ENCODE results near the gene ZSCAN1. TPM values are rescaled to one million over a fixed set of nuclear protein-coding genes. Genes with fewer than 3 reads are reported as not detected.
"Not testable (repeated sequence)": the region's sequence is repeated elsewhere in the genome, so short reads cannot be mapped to it uniquely, and the experiment has no call there.

The ZSCAN1 gene
- polyA plus RNA-seq (2013, experiment 1 of 2; ENCODE audit: insufficient read length) = 0.21 TPM
- 0.15 TPM for polyA plus RNA-seq (2013, experiment 2 of 2; ENCODE audit: insufficient read length)

DNA sequence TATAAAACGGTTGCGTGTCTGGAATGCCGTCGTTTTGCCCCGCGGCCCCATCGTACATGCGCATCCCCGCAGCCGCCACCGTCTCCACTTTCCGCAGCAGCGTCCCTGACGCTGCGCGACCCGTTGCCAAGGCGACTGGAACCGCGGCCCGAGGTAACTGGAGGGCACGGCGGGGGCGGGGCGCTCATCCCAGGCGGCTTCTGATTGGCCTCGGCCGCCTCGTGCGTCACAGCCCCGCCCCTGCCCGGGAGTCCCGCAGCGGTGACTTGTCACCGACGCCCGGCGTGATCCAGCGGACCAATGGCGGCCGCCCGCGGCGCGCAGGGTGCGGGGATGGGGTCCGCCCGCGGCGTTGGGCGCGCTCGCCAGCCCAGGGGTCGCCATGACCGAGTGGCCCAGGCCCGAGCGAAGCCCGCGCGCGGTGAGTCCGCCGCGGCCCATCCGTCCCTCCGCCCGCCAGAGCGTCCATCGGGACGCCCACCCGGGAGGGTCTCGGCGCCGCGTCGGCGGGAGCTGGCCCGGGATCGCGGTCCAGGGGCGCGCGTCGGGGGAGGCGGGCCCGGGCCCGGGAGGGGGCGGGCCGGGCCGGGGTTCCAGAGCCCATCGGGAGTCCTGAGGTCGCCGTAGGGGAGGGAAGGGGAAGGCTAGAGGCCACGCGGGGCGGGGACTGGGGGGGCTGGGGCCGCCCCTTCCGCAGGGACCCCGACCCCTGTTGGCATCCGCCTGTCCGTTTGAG is at the start of gene ZSCAN1:
Gene ZSCAN1, plus strand, starts transcription at position 285 of the 736 bp plus-strand sequence. CDS start 3,812 bp downstream, outside the sequence.
- DNase-seq = peak; percentile 85

- no peak for DNase-seq
Measured at GRCh38 chr19:57992841-57993240, 41.0 kb upstream of the ZSCAN1 start.

GRCh38 chr19:58000677-58001076 is 33.1 kb upstream of the ZSCAN1 start:
- DNase-seq = no peak

DNA sequence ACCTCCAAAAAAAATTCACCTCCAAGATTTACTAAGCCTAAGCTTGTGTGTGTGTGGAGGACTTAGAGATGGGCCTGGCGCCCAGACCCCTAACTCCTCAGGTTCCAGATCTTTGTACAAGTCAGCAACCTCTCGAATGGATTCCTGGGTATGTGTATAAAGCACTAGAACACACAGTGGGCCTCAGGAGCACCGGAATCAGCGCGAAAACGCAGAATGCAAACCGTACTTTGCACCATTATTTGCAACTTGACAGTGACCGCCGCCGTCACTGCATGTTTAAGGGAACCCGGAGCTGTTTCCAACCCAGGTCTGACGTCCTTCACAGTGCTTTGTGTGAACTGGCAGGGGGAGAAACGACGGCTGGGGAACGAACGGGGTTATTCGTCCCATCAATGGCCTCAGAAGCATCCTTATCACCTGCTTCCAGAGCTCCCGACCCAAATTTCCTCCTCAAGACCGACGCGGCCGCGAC is 31.9 kb upstream of the ZSCAN1 start:
- peak; percentile 5 for DNase-seq

- DNase-seq = peak; percentile 88
Measured at GRCh38 chr19:58002384-58003173, 31.2 kb upstream of the ZSCAN1 start, which contains the start of gene ZNF606. TSS of gene ZNF606 (minus strand) at chr19:58002820. CDS start at chr19:58001319, 1,501 bp downstream.

DNA sequence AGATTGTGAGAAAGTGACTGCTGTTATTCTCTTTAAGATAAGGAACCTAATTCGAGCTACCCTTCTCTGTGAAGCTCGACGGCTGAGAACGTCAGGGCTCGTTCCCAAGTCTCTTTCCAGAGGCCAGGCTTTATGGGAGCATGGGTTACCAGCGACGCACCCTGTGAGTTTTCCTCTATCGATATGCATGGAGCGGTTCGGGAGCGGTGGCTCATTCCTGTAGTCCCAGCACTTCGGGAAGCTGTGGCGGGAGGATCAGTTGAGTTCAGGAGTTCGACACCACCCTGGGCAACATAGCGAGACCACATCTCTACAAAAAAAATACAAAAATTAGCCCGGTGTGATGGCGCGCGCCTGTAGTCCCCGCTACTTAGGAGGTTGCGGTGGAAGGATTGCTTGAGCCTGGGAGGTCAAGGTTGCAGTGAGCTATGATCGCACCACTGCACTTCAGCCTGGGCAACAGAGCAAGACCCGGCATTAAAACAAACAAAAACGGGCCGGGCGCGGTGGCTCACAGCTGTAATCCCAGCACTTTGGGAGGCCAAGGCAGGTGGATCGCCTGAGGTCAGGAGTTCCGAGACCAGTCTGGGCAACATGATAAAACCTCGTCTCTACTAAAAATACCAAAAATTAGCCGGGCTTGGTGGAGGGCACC is 30.5 kb upstream of the ZSCAN1 start:
- no peak for DNase-seq

DNA sequence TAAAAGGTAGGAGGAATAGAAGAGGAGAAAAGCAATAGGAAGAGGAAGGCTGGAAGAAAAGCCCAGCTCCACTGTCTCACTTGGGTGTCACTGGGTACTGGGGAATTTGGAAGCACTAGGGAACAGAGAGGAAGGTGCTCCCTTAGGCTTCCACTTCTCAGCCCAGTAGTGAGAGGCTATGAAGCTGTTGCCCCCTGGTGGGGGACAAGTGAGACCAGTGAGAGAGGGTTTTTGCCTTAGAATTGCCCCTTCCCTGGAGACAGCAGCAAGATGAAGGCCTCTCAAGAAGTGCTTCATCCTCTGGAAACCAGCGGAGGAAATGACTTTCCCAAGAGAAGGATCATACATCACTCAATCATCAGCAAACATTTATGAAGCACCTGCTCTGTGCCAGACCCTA is 26.5 kb upstream of the ZSCAN1 start:
- DNase-seq = no peak

GRCh38 chr19:58008877-58009276 is 24.9 kb upstream of the ZSCAN1 start:
- DNase-seq = not testable (repeated sequence)

GRCh38 chr19:58009301-58009665 is 24.5 kb upstream of the ZSCAN1 start:
- DNase-seq = no peak

GRCh38 chr19:58009666-58010301 is 24.0 kb upstream of the ZSCAN1 start:
- DNase-seq = peak; percentile 79

- no peak for DNase-seq
Measured at GRCh38 chr19:58010507-58010906, 23.3 kb upstream of the ZSCAN1 start.

DNA sequence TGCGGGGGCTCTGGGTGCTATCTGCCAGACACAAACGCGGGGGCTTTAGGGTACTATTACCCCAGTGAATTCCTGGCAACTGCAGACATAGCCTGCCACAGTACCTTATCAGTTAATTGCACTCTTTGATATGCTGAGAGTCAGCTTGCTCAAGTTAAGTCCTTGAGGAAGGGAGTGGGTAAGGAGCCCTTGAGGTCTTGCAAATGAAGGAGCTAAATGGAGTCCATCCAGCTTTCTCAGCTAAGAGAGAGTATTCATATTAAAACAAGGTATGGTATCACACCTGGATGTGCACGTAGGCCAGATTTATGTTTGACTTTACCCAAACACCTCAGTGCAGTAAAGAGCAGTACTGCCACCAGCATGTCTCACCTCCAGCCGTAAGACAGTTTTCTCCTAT is 19.7 kb upstream of the ZSCAN1 start:
- DNase-seq = no peak

DNA sequence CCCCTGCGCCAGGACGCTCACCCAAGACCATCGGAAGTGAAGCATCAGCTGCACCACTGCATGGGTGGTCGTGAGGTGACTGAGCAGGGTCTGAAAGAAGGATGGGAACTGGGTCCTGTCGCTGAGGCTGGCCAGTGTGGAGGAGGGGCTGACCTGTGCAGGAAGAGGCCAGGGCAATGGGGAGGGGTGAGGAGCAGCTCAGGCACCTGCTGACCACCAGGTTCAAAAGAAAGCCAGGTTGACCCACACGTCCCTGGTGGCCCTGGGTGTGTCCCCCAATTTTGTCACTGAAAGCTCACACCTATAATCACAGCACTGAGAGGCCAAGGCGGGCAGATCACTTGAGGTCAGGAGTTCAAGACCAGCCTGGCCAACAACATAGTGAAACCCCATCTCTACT is 13.7 kb upstream of the ZSCAN1 start:
- DNase-seq = no peak

GRCh38 chr19:58021541-58022282 is 12.1 kb upstream of the ZSCAN1 start:
- peak; percentile 13 for DNase-seq

DNA sequence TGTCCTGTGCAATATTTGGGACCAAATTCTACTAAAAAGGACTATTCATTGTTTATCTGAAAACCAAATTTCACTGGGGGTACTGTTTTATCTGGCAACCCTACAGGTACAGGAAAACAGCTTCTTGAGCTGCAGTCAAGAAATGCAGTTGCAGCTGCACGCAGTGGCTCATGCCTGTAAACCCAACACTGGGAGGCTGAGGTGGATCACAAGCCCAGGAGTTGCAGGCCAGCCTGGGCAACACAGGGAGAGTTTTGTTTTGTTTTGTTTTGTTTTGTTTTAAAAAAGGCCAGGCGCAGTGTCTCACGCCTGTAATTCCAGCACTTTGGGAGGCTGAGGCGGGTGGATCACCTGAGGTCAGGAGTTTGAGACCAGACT is 11.6 kb upstream of the ZSCAN1 start:
- DNase-seq = no peak

DNA sequence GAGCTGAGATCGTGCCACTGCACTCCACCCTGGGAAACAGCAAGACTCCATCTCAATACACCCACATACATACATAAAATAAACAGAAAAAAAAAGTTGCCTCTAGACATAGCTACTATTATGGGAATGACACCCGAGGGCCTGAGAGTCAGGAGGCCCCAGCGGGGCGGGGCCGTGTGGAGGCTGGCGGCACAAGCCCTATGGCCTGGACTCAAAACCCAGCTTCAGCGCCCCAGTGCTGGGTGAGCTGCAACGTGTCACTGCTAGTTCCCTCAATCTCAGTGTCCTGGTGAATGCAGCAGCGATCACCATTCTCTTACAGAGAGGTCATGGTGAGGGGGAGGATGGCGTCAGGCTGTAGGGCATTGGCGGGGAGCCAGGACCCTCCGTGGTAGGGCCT is 9.2 kb upstream of the ZSCAN1 start:
- DNase-seq = no peak

GRCh38 chr19:58034477-58034793 is 610 bp downstream of the ZSCAN1 start:
- no peak for DNase-seq

- DNase-seq = no peak
Measured at GRCh38 chr19:58035863-58036262, 2.0 kb downstream of the ZSCAN1 start.

DNA sequence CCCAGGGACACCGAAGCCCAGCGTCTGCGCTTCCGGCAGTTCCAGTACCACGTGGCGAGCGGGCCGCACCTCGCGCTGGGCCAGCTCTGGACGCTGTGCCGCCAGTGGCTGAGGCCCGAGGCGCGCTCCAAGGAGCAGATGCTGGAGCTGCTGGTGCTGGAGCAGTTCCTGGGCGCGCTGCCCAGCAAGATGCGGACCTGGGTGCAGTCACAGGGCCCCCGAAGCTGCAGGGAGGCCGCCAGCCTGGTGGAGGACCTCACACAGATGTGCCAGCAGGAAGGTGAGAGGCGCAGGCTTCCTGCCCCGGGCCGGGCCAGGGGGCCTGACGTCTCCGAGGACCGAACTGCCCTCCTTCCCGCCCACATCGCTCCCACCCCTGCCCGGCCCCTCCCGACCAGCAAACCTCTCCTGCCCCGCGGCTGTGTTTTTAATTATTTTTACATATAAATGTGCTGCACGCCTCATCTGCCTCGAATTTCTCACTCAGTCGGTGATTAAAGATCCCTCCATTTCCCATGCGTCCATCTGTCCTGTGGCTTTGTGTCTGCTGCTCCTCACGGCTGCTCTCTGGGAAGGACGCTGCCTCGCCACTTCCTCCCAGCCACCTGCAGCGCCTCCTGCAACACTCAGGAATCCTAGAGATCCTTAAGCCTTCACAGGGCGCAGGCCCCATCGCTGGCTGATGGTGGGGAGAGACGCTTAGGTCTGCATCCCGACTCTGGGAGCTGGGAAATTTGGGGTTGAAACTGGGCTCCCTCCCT is 4.3 kb downstream of the ZSCAN1 start:
- DNase-seq = no peak

- DNase-seq = no peak
Measured at GRCh38 chr19:58038688-58039204, 4.9 kb downstream of the ZSCAN1 start.

All from fibroblast of skin of abdomen (primary cell).